Stimulated activated naive B cell treated with anti-CD40 and anti-IgM and Interleukin-4, amounts not matched to agents 10 μg/mL and 1 μg/mL and 100 μg/mL, for 72 hours (primary cell): Measurements from ENCODE around the gene FAM216B.
A peak's percentile ranks its signal among the peaks of the same experiment; 100 is the strongest.

Source experiments
- ATAC-seq, 2 donors: fragments of 150-1000 bp; cut with Tn5 transposase; replicated peaks; 2 replicates each; pipeline ENCODE4 v1.10.0; 2021; ENCODE audit warnings: moderate library complexity in 1 of 2
- DNase-seq: peaks from one replicate; pipeline ENCODE4 v3.0.0; 2021
- H3K27ac Mint-ChIP-seq: one replicate; pipeline ENCODE4 v1.8.0; 2022; ENCODE audit warnings: mild to moderate bottlenecking, mixed read lengths
- H3K27me3 Mint-ChIP-seq, 2 donors: one replicate each; pipeline ENCODE4 v1.8.0; 2022; ENCODE audit warnings: mixed read lengths in 2 of 2
- H3K36me3 Mint-ChIP-seq, 2 donors: one replicate each; pipeline ENCODE4 v1.8.0; 2022; ENCODE audit warnings: mixed read lengths in 2 of 2, mild to moderate bottlenecking in 1 of 2
- H3K4me1 Mint-ChIP-seq, 2 donors: one replicate each; pipeline ENCODE4 v1.8.0; 2022; ENCODE audit warnings: mixed read lengths in 2 of 2, mild to moderate bottlenecking in 1 of 2
- H3K4me3 Mint-ChIP-seq, 2 donors: one replicate each; pipeline ENCODE4 v1.8.0; 2022; ENCODE audit warnings: mild to moderate bottlenecking in 2 of 2, mixed read lengths in 2 of 2, moderate library complexity in 1 of 2
- H3K9me3 Mint-ChIP-seq, 2 donors: one replicate each; pipeline ENCODE4 v1.8.0; 2022; ENCODE audit warnings: mixed read lengths in 2 of 2, mild to moderate bottlenecking in 1 of 2

Gene FAM216B

GRCh38 chr13:42781352-42781751 is at the start of gene FAM216B:
Gene FAM216B (plus strand): TSS chr13:42781584. CDS start chr13:42784068, 2,484 bp downstream.
- H3K4me3 Mint-ChIP-seq = no peak within 1 kb of the TSS
- ATAC-seq = no peak
- DNase-seq = no peak

GRCh38 chr13:42732073-42732472 is 49.3 kb upstream of the FAM216B start:
- no peak overlapping the region for H3K4me3 Mint-ChIP-seq
- peaks cover 0 to 3% of the 10 kb centered on the region in 2 donors for H3K9me3 Mint-ChIP-seq
- no peaks in the 10 kb centered on the region for H3K27me3 Mint-ChIP-seq
- no peaks in the 10 kb centered on the region for H3K4me1 Mint-ChIP-seq
- ATAC-seq = no peak
- no peak for DNase-seq
- H3K36me3 Mint-ChIP-seq = no peaks in the 10 kb centered on the region
- no peak overlapping the region for H3K27ac Mint-ChIP-seq

More at GRCh38 chr13:42781352-42781751, at the start of gene FAM216B:
- Mint-ChIP-seq H3K36me3 (no peaks in the 10 kb centered on the region), H3K9me3 (no peaks in the 10 kb centered on the region), H3K27ac (no peak within 1 kb of the TSS), H3K4me1 (no peaks in the 10 kb centered on the region), H3K27me3 (peaks cover 0 to 25% of the 10 kb centered on the region in 2 donors)

GRCh38 chr13:42733046-42733445 is 48.3 kb upstream of the FAM216B start:
- no peak overlapping the region for H3K4me3 Mint-ChIP-seq
- no peaks in the 10 kb centered on the region for H3K4me1 Mint-ChIP-seq
- no peak overlapping the region for H3K27ac Mint-ChIP-seq
- DNase-seq (no peak), ATAC-seq (no peak)
- no peaks in the 10 kb centered on the region for H3K36me3 Mint-ChIP-seq
- no peaks in the 10 kb centered on the region for H3K27me3 Mint-ChIP-seq
- peaks cover 0 to 3% of the 10 kb centered on the region in 2 donors for H3K9me3 Mint-ChIP-seq

GRCh38 chr13:42735010-42735409 is 46.4 kb upstream of the FAM216B start:
- H3K27ac Mint-ChIP-seq = no peak overlapping the region
- DNase-seq (no peak), ATAC-seq (no peak)
- H3K4me1 Mint-ChIP-seq = no peaks in the 10 kb centered on the region
- H3K27me3 Mint-ChIP-seq = no peaks in the 10 kb centered on the region
- H3K4me3 Mint-ChIP-seq = no peak overlapping the region
- H3K36me3 Mint-ChIP-seq = no peaks in the 10 kb centered on the region
- H3K9me3 Mint-ChIP-seq = peaks cover 0 to 3% of the 10 kb centered on the region in 2 donors

- no peaks in the 10 kb centered on the region for H3K36me3 Mint-ChIP-seq
These were observed 40.6 kb upstream of the FAM216B start for GRCh38 chr13:42740753-42741152.

GRCh38 chr13:42741914-42742313 is 39.5 kb upstream of the FAM216B start:
- no peaks in the 10 kb centered on the region for H3K4me1 Mint-ChIP-seq
- H3K9me3 Mint-ChIP-seq = no peaks in the 10 kb centered on the region
- DNase-seq (no peak), ATAC-seq (no peak)
- no peaks in the 10 kb centered on the region for H3K36me3 Mint-ChIP-seq
- peaks cover 0 to under 1% of the 10 kb centered on the region in 2 donors for H3K27me3 Mint-ChIP-seq
- H3K4me3 Mint-ChIP-seq = no peak overlapping the region
- H3K27ac Mint-ChIP-seq = no peak overlapping the region

More at GRCh38 chr13:42740753-42741152, 40.6 kb upstream of the FAM216B start:
- Mint-ChIP-seq H3K27me3 (no peaks in the 10 kb centered on the region), H3K9me3 (no peaks in the 10 kb centered on the region), H3K27ac (peak overlapping the region; percentile 20), H3K4me1 (no peaks in the 10 kb centered on the region), H3K4me3 (no peak overlapping the region)
- DNase-seq = no peak
- no peak for ATAC-seq

GRCh38 chr13:42745655-42746054 is 35.7 kb upstream of the FAM216B start:
- H3K27ac Mint-ChIP-seq = no peak overlapping the region
- no peaks in the 10 kb centered on the region for H3K36me3 Mint-ChIP-seq
- peaks cover 11 to 12% of the 10 kb centered on the region in 2 donors for H3K27me3 Mint-ChIP-seq
- peak; percentile 57 to 63 for ATAC-seq
- H3K4me1 Mint-ChIP-seq = no peaks in the 10 kb centered on the region
- H3K4me3 Mint-ChIP-seq = no peak overlapping the region
- no peaks in the 10 kb centered on the region for H3K9me3 Mint-ChIP-seq
- no peak for DNase-seq

GRCh38 chr13:42746866-42747265 is 34.5 kb upstream of the FAM216B start:
- H3K27me3 Mint-ChIP-seq = peaks cover 11 to 12% of the 10 kb centered on the region in 2 donors
- no peaks in the 10 kb centered on the region for H3K36me3 Mint-ChIP-seq
- H3K9me3 Mint-ChIP-seq = no peaks in the 10 kb centered on the region
- no peak for ATAC-seq
- H3K27ac Mint-ChIP-seq = no peak overlapping the region
- no peak for DNase-seq
- no peak overlapping the region for H3K4me3 Mint-ChIP-seq
- no peaks in the 10 kb centered on the region for H3K4me1 Mint-ChIP-seq

GRCh38 chr13:42747399-42747873 is 33.9 kb upstream of the FAM216B start:
- H3K27me3 Mint-ChIP-seq = peaks cover 11 to 12% of the 10 kb centered on the region in 2 donors
- no peak overlapping the region for H3K4me3 Mint-ChIP-seq
- DNase-seq (no peak), ATAC-seq (no peak)
- H3K4me1 Mint-ChIP-seq = no peaks in the 10 kb centered on the region
- no peak overlapping the region for H3K27ac Mint-ChIP-seq
- no peaks in the 10 kb centered on the region for H3K36me3 Mint-ChIP-seq
- H3K9me3 Mint-ChIP-seq = no peaks in the 10 kb centered on the region

GRCh38 chr13:42750794-42751193 is 30.6 kb upstream of the FAM216B start:
- H3K36me3 Mint-ChIP-seq = no peaks in the 10 kb centered on the region
- H3K4me3 Mint-ChIP-seq = no peak overlapping the region
- no peak overlapping the region for H3K27ac Mint-ChIP-seq
- ATAC-seq (no peak), DNase-seq (no peak)
- no peaks in the 10 kb centered on the region for H3K9me3 Mint-ChIP-seq
- H3K4me1 Mint-ChIP-seq = no peaks in the 10 kb centered on the region
- H3K27me3 Mint-ChIP-seq = peaks cover 11 to 12% of the 10 kb centered on the region in 2 donors

GRCh38 chr13:42751693-42752092 is 29.7 kb upstream of the FAM216B start:
- H3K4me1 Mint-ChIP-seq = no peaks in the 10 kb centered on the region
- no peaks in the 10 kb centered on the region for H3K9me3 Mint-ChIP-seq
- H3K27me3 Mint-ChIP-seq = peaks cover 11 to 12% of the 10 kb centered on the region in 2 donors
- no peak overlapping the region for H3K4me3 Mint-ChIP-seq
- ATAC-seq = peak in 1 of 2 donors; percentile 38
- no peak for DNase-seq
- H3K36me3 Mint-ChIP-seq = no peaks in the 10 kb centered on the region
- no peak overlapping the region for H3K27ac Mint-ChIP-seq

- no peak for ATAC-seq
- H3K27ac Mint-ChIP-seq = no peak overlapping the region
These were observed 28.7 kb upstream of the FAM216B start for GRCh38 chr13:42752731-42753130.

GRCh38 chr13:42753697-42754096 is 27.7 kb upstream of the FAM216B start:
- ATAC-seq = no peak
- Mint-ChIP-seq H3K4me3 (no peak overlapping the region), H3K27me3 (peaks cover 9 to 10% of the 10 kb centered on the region in 2 donors), H3K9me3 (peaks cover 7 to 9% of the 10 kb centered on the region in 2 donors), H3K36me3 (no peaks in the 10 kb centered on the region), H3K27ac (no peak overlapping the region), H3K4me1 (no peaks in the 10 kb centered on the region)
- DNase-seq = no peak

More at GRCh38 chr13:42752731-42753130, 28.7 kb upstream of the FAM216B start:
- no peak overlapping the region for H3K4me3 Mint-ChIP-seq
- H3K36me3 Mint-ChIP-seq = no peaks in the 10 kb centered on the region
- peaks cover 7 to 8% of the 10 kb centered on the region in 2 donors for H3K9me3 Mint-ChIP-seq
- peaks cover 9 to 11% of the 10 kb centered on the region in 2 donors for H3K27me3 Mint-ChIP-seq
- no peak for DNase-seq
- no peaks in the 10 kb centered on the region for H3K4me1 Mint-ChIP-seq

GRCh38 chr13:42754801-42755510 is 26.4 kb upstream of the FAM216B start:
- Mint-ChIP-seq H3K4me3 (no peak overlapping the region), H3K27ac (no peak overlapping the region), H3K9me3 (peaks cover 7 to 9% of the 10 kb centered on the region in 2 donors), H3K36me3 (no peaks in the 10 kb centered on the region), H3K4me1 (no peaks in the 10 kb centered on the region), H3K27me3 (no peaks in the 10 kb centered on the region)
- ATAC-seq = no peak
- no peak for DNase-seq

GRCh38 chr13:42757678-42758420 is 23.5 kb upstream of the FAM216B start:
- H3K4me1 Mint-ChIP-seq = no peaks in the 10 kb centered on the region
- no peaks in the 10 kb centered on the region for H3K27me3 Mint-ChIP-seq
- H3K36me3 Mint-ChIP-seq = no peaks in the 10 kb centered on the region
- no peak overlapping the region for H3K4me3 Mint-ChIP-seq
- DNase-seq (no peak), ATAC-seq (no peak)
- H3K27ac Mint-ChIP-seq = no peak overlapping the region
- H3K9me3 Mint-ChIP-seq = peaks cover 7 to 9% of the 10 kb centered on the region in 2 donors
